Measurements from ENCODE around the gene CDK14. TPM values are rescaled to one million over a fixed set of nuclear protein-coding genes. Genes with fewer than 3 reads are reported as not detected.

The CDK14 gene
- total RNA-seq, 4 donors from 2014 or later = 29.3 to 37.8 (median 33.0) TPM

DNA sequence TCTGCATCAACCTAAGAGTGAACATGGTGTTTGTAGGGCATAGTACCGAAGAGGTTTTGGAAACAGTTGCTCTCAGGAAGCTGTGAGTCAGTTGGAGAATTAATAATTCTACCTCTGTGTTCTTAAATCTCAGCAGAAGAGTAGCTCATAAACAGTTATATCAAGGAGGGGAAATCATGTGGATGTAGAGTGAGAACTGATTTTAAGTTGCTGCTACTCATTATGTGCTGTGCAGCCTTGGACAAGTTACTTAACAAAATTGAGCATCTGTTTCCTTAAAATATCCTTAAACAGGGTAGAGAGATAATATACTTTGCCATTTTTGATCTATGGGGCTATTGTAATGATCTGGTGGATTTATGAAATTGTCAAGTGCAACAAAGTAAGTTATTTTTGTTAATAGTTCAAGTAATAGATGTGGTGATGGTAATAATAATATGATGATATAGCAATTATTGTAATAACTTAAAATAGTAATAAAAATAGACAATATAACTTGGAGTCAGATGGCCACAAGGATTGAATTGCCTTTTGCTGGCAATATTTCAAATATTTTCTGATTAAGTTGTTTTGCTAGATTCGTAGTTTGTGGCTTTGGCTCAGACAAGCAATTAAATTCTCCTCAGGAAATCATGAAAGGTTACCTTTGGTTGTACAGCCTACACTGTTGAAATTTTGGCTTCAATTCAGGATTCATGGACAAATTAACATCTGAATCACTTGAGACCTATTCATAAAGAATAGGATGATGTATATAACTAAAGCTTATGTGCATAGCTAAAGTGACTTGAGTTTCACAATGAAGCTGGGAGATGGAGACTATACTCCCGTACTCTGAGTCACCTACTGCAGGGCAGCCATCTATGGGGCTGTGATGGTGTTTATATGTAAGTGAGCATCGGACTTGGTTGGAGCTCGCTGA, 228.5 kb downstream of the CDK14 start:
- 49 to 56% methylated on average over 5 of the region's 5 CpGs for WGBS, 2 donors
- Histone ChIP-seq H3K4me3 (replicated peaks in 1 of 3) (no peak overlapping the region), H3K36me3 (no peaks in the 10 kb centered on the region), H3K4me1 (peaks cover 5 to 13% of the 10 kb centered on the region in 2 donors), H3K9me3 (no peaks in the 10 kb centered on the region), H3K27ac (no peak overlapping the region), H3K27me3 (no peaks in the 10 kb centered on the region)
- DNase-seq = no peak
- TF ChIP-seq POLR2A (IDR thresholded peaks at IDR 0.05) (no peak), CTCF (IDR thresholded peaks at IDR 0.05) (no peak)
- intact Hi-C loops (cut with DNase I) = no loop called here

DNA sequence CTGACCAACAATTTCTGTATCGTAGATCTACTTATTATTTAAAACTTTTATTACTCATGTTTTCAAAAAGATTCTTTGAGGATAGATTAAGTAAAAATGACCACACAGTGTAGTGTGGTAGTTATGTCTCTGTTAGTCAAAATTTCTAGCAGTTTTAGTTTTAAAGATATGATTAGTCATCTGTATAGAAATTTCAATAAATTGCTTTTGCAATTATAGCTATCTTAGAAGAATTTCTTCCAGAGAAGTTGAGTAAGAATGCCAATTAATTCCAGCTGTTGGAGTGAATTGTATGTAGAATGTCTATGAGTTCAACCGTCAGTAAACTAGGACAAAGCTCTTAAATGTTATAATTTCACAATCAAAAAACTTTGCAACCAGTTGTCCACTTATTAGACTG, 229.7 kb downstream of the CDK14 start:
- intact Hi-C loops (cut with DNase I) = no loop called here
- no peak for DNase-seq
- no peaks in the 10 kb centered on the region for H3K36me3 ChIP-seq
- H3K27me3 ChIP-seq = no peaks in the 10 kb centered on the region
- WGBS, 2 donors = 79 to 83% methylated on average over 2 of the region's 2 CpGs
- H3K4me1 ChIP-seq = peaks cover 5 to 13% of the 10 kb centered on the region in 2 donors
- no peaks in the 10 kb centered on the region for H3K9me3 ChIP-seq
- H3K27ac ChIP-seq = no peak overlapping the region
- TF ChIP-seq CTCF (IDR thresholded peaks at IDR 0.05) (no peak), POLR2A (IDR thresholded peaks at IDR 0.05) (no peak)
- no peak overlapping the region for H3K4me3 ChIP-seq (replicated peaks in 1 of 3)

DNA sequence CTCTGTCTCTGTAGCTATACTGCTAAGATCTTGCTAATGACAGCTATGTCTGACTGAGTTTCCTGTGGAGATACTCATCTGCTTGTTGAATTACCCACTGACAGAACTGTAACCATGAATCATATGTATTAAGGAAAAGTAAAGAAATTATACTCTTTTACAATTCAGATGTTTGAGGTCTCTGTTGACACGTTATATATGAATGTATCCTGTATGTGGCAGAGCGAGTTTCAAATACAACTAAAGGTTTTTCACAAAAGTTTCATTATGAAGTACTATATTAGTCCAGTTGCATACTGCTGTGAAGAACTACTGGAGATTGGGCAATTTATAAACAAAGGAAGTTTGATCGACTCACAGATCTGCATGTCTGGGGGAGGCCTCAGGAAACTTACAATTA, 232.5 kb downstream of the CDK14 start:
- Histone ChIP-seq H3K36me3 (no peaks in the 10 kb centered on the region), H3K9me3 (no peaks in the 10 kb centered on the region), H3K27ac (no peak overlapping the region), H3K4me3 (replicated peaks in 1 of 3) (no peak overlapping the region), H3K4me1 (peaks cover 5 to 13% of the 10 kb centered on the region in 2 donors), H3K27me3 (no peaks in the 10 kb centered on the region)
- 94 to 95% methylated on average over 3 of the region's 3 CpGs for WGBS, 2 donors
- no peak for TF ChIP-seq POLR2A (IDR thresholded peaks at IDR 0.05)
- no peak for TF ChIP-seq CTCF (IDR thresholded peaks at IDR 0.05)
- no peak for DNase-seq
- intact Hi-C loops (cut with DNase I) = no loop called here

GRCh38 chr7:90830308-90830707, 234.2 kb downstream of the CDK14 start:
- DNase-seq = no peak
- Histone ChIP-seq H3K36me3 (no peaks in the 10 kb centered on the region), H3K27ac (no peak overlapping the region), H3K9me3 (no peaks in the 10 kb centered on the region), H3K27me3 (no peaks in the 10 kb centered on the region), H3K4me3 (replicated peaks in 1 of 3) (no peak overlapping the region), H3K4me1 (peaks cover 0 to under 1% of the 10 kb centered on the region in 2 donors)
- intact Hi-C loops (cut with DNase I) = no loop called here
- TF ChIP-seq CTCF (IDR thresholded peaks at IDR 0.05) (no peak), POLR2A (IDR thresholded peaks at IDR 0.05) (no peak)
- 91 to 98% methylated on average over 3 of the region's 3 CpGs for WGBS, 2 donors

GRCh38 chr7:90832726-90833125, 236.6 kb downstream of the CDK14 start:
- no peak for DNase-seq
- Histone ChIP-seq H3K27ac (no peak overlapping the region), H3K4me3 (replicated peaks in 1 of 3) (no peak overlapping the region), H3K9me3 (no peaks in the 10 kb centered on the region), H3K27me3 (no peaks in the 10 kb centered on the region), H3K4me1 (no peaks in the 10 kb centered on the region), H3K36me3 (no peaks in the 10 kb centered on the region)
- TF ChIP-seq CTCF (IDR thresholded peaks at IDR 0.05) (no peak), POLR2A (IDR thresholded peaks at IDR 0.05) (no peak)
- intact Hi-C loops (cut with DNase I) = no loop called here
- 90 to 92% methylated on average over 3 of the region's 3 CpGs for WGBS, 2 donors
